ENCODE measurements around the gene SEBOX.

- TF ChIP-seq CTCF (IDR thresholded peaks at IDR 0.05) (peak in 1 of 6 experiments; percentile 4), POLR2A (IDR thresholded peaks at IDR 0.05) (peak; percentile 40 to 86)
These were observed 7.7 kb downstream of the SEBOX start, which contains the start of gene POLDIP2 for GRCh38 chr17:28357061-28357900.

Measured in thyroid gland (tissue), 4 donors.